ENCODE measurements around the gene TEF. TPM values are rescaled to one million over a fixed set of nuclear protein-coding genes. Genes with fewer than 3 reads are reported as not detected.

Gene TEF
- total and polyA plus RNA-seq, 7 donors = 12.6 to 30.3 (median 21.3) TPM

DNA sequence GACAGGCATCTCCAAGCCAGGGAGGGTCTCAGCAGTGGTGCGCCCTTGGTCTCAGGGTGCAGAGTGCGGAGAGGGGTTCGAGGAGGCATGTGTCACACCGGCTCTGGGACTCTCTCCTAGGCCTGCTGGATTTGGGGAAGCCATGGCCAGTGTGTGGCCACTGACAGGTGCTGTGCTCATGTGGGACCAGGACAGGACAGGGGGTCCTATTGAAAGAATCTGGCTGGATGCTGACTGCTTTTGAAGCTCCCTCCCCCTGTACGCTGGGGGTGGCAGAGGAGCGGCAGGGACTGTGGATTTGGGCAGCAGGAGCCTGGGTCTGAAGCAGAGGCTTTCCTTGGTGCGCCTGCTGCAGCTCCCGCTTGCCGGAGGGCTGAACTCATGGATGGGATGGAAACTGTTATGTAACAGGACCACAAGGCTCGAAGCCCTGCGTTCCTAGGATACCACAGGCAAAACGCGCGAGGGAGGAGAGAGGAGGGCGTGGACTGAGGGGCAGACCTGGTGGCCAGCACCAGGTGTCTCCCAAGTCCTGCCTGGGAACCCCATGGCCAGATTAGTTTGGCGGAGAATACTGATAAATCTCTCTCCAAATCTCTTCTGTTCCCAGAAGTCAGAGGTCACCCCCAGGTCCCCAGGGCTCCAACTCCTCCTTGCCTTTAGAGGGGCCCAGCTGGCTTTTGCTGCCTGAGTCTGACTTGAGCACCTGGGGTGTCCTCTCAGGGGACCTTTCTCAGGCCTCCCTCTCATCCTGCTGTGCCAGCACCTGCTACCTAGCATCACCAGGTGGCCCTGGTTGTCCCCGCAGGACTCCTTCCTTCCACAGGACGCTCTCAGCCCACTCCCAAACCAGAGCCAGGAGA is 13.8 kb upstream of the TEF start:
- peak; percentile 88 for DNase-seq
- Histone ChIP-seq H3K4me1 (peaks cover 0 to 51% (median 34%) of the 10 kb centered on the region in 4 donors), H3K36me3 (peaks cover 0 to 13% (median 2%) of the 10 kb centered on the region in 4 donors), H3K9me3 (no peaks in the 10 kb centered on the region), H3K4me3 (peak overlapping the region; percentile 41 to 57 (median 56)), H3K27me3 (no peaks in the 10 kb centered on the region), H3K27ac (peak overlapping the region; percentile 83 to 85 (median 83))
- intact Hi-C loops (cut with DNase I) = loop anchor here (5.0 to 10.0 kb wide), 3 partner anchors 66 to 173 kb away; partner anchors contain the start of genes RANGAP1 and ZC3H7B
- TF ChIP-seq POLR2AphosphoS5 (IDR thresholded peaks at IDR 0.05) (peak; percentile 31 to 62 (median 59)), EP300 (IDR thresholded peaks at IDR 0.05) (no peak), POLR2A (IDR thresholded peaks at IDR 0.05) (peak in 1 of 2 donors; percentile 16)
- TF ChIP-seq, protein P1, sequence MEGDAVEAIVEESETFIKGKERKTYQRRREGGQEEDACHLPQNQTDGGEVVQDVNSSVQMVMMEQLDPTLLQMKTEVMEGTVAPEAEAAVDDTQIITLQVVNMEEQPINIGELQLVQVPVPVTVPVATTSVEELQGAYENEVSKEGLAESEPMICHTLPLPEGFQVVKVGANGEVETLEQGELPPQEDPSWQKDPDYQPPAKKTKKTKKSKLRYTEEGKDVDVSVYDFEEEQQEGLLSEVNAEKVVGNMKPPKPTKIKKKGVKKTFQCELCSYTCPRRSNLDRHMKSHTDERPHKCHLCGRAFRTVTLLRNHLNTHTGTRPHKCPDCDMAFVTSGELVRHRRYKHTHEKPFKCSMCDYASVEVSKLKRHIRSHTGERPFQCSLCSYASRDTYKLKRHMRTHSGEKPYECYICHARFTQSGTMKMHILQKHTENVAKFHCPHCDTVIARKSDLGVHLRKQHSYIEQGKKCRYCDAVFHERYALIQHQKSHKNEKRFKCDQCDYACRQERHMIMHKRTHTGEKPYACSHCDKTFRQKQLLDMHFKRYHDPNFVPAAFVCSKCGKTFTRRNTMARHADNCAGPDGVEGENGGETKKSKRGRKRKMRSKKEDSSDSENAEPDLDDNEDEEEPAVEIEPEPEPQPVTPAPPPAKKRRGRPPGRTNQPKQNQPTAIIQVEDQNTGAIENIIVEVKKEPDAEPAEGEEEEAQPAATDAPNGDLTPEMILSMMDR (IDR thresholded peaks at IDR 0.05) = peak in 1 of 4 experiments; percentile 1
- WGBS, 2 donors = 66 to 77% methylated on average over 18 of the region's 18 CpGs

DNA sequence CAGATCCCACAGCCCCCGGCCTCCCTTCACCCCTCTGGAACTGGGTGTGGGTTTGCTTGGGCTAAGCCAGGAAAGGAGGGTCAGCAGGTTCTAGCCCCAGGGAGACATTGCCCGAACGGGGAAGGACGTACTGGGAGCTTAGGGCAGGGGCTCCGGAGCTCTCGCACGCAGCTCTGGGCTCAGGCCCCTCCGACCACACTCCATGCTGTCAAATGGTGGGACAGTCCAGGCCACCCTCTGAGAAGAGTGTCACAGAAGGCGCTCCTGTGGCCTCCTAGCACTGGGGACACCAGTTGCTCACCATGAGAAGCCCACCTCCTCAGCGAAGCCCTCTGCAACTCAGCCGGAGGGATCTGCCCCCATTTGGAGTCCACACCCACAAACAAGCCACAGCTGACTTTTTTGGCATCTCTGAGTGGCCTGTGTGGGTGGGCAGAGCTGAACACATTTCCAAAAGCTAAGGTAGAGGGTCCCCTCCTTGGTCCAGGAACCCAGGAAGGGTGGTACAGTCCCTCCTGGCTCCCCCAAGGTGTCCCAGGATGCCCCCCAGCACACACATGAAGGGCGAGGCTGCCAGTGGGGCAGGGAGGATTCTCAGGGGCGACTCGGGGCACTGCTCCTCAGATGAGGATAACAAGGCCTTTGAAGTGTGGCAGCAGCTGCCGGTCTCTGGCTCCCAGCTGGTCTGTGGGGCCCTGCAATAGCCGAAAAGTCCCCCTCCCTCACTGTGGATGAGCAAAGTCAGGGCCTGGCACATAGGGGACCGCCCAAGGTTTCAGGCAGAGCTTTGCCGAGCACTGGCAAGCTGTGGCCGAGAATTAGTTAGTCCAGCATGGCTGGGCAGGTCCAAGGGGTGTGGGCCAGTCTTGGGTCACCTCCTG is 13.0 kb upstream of the TEF start:
- H3K4me3 ChIP-seq = peak overlapping the region; percentile 41 to 57 (median 56)
- H3K4me1 ChIP-seq = peaks cover 0 to 51% (median 34%) of the 10 kb centered on the region in 4 donors

DNA sequence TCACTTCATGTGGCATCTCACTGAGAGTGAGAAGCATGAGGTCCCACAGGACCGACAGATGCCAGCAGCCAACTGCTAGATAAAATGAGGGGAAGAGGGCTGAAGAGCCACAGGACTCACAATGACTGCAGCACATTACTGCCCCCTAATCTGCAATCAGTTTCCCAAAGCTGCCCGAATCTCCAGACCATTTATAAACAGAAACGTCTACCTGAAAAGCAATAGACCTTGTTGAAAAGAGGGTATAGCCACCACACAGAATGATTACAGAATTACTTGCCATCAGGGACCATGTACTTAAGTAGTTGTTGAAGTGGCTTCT is 12.4 kb upstream of the TEF start:
- peak overlapping the region in 3 of 4 donors; percentile 55 to 57 (median 57) for H3K4me3 ChIP-seq
- H3K36me3 ChIP-seq = peaks cover 0 to 19% (median 2%) of the 10 kb centered on the region in 4 donors
- intact Hi-C loops (cut with DNase I) = loop anchor here (5.0 to 10.0 kb wide), 3 partner anchors 67 to 175 kb away; partner anchors contain the start of genes RANGAP1 and ZC3H7B
- H3K27me3 ChIP-seq = no peaks in the 10 kb centered on the region
- no peak for TF ChIP-seq EP300 (IDR thresholded peaks at IDR 0.05)
- TF ChIP-seq POLR2A (IDR thresholded peaks at IDR 0.05) = no peak
- no peak for TF ChIP-seq POLR2AphosphoS5 (IDR thresholded peaks at IDR 0.05)
- TF ChIP-seq, protein P1 (IDR thresholded peaks at IDR 0.05) = no peak
- H3K27ac ChIP-seq = peak overlapping the region; percentile 83 to 85 (median 83)
- H3K9me3 ChIP-seq = no peaks in the 10 kb centered on the region
- no peak for DNase-seq
- H3K4me1 ChIP-seq = peaks cover 0 to 51% (median 34%) of the 10 kb centered on the region in 4 donors
- WGBS, 2 donors = 62 to 69% methylated on average over 3 of the region's 3 CpGs

More for the DNA sequence above, 13.0 kb upstream of the TEF start:
- H3K27me3 ChIP-seq = no peaks in the 10 kb centered on the region
- TF ChIP-seq, protein P1 (IDR thresholded peaks at IDR 0.05) = no peak
- TF ChIP-seq POLR2A (IDR thresholded peaks at IDR 0.05) = no peak
- no peak for TF ChIP-seq POLR2AphosphoS5 (IDR thresholded peaks at IDR 0.05)
- no peak for TF ChIP-seq EP300 (IDR thresholded peaks at IDR 0.05)
- H3K9me3 ChIP-seq = no peaks in the 10 kb centered on the region
- H3K27ac ChIP-seq = peak overlapping the region; percentile 83 to 85 (median 83)
- DNase-seq = no peak
- intact Hi-C loops (cut with DNase I) = loop anchor here (5.0 to 10.0 kb wide), 3 partner anchors 66 to 174 kb away; partner anchors contain the start of genes RANGAP1 and ZC3H7B
- H3K36me3 ChIP-seq = peaks cover 0 to 19% (median 2%) of the 10 kb centered on the region in 4 donors
- WGBS, 2 donors = 79 to 82% methylated on average over 19 of the region's 19 CpGs

DNA sequence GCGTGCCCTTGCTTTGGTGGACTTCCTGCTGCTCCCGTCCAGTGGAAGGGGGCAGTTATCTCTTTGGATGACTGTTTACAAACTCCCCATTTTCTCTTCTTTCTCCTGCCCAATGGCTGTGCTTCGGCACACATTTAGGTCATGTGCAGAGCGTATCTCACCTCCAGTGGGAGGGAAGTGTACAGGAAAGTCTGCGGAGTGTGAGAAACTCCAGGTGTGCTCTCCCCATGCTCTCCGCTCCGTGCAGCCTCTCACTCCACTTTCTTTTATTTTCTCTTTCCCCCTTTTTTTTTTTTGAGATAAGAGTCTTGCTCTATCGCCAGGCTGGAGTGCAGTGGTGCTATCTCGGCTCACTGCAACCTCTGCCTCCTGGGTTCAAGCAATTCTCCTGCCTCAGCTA is 11.9 kb upstream of the TEF start:
- Histone ChIP-seq H3K27ac (peak overlapping the region in 2 of 4 donors; percentile 83 to 85), H3K4me1 (peaks cover 0 to 51% (median 34%) of the 10 kb centered on the region in 4 donors), H3K4me3 (no peak overlapping the region), H3K27me3 (no peaks in the 10 kb centered on the region), H3K36me3 (peaks cover 0 to 19% (median 2%) of the 10 kb centered on the region in 4 donors), H3K9me3 (no peaks in the 10 kb centered on the region)
- intact Hi-C loops (cut with DNase I) = loop anchor here (5.0 to 10.0 kb wide), 3 partner anchors 68 to 175 kb away; partner anchors contain the start of genes RANGAP1 and ZC3H7B
- TF ChIP-seq EP300 (IDR thresholded peaks at IDR 0.05) (no peak), POLR2A (IDR thresholded peaks at IDR 0.05) (no peak), POLR2AphosphoS5 (IDR thresholded peaks at IDR 0.05) (no peak)
- TF ChIP-seq, protein P1 (IDR thresholded peaks at IDR 0.05) = no peak
- WGBS, 2 donors = 89% methylated on average over 9 of the region's 9 CpGs
- no peak for DNase-seq

All from sigmoid colon (tissue), 7 donors.